ENCODE data around the gene CATSPERE.
"Not testable (repeated sequence)": the region's sequence is repeated elsewhere in the genome, so short reads cannot be mapped to it uniquely, and the experiment has no call there.

Gene CATSPERE

DNA sequence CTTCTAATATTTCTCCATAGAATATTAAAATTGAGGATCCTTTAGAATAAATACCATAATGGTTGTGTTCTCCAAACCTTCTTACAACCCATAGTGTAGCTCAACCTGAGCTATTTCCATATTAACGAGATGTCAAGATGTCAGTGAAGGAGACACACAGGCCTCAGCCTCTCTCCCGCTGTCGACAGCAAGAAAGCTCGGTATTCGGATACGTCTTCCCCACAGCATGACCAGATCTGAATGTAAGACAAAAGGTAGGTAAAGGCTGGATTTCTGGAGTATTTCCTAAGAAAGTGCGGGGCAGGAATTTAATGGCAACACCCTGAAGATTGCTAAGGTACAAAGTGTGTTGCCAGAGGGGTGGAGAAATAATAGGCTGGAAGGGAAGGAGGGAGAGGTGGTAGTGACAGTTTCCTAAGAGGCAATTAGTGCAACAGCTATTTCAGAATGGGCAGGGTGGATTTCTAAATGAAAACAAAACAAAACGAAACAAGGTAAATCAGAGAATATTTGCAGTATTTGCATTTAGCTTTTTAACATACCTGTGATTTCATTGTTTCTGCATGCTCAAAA lies 11.1 kb upstream of the CATSPERE start:
- no peak for DNase-seq

DNA sequence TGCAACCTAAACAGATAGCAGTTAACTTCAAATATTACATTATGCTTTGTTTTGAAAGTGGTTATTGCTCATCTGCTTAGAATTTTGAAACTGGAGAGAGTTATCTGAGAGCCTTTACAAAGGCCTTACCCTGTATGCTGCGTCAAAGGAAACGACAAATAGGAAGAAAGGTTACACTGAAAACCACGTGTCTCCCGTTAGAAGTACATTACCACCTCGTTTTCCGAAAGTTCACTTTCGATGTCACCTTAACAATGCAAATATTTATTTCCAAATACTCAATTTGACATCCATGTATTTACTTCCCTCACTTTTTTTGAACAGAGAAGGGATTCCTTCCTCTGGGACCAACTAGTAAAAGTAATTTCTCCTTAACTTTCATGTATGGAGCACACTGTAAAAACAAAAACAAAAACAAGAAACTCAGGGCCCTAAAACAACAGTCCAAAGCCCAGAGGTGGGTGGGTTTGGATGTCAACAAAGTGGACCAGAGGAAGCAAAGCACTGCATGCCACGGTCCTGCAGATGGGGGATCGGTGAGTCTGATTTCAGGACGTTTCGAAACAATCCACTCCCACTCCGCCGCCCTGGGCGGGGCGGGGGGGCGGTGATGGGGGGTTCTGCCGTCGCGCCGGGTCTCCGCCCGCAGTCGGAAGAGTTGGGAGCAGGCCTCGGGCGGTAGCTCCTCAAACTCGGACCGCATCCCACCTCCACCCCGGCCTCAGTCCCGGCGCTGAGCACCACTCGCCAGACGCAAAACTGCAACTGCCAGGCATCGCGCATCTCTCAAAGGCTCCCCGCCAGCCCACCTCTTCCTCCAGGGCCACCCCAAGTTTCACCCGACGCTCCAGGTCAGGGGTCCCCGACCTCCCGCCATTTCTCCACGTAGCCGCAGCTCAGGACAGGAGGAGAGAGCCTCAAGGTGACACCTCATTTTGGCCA lies 10.2 kb upstream of the CATSPERE start:
- peak; percentile 26 for DNase-seq

DNA sequence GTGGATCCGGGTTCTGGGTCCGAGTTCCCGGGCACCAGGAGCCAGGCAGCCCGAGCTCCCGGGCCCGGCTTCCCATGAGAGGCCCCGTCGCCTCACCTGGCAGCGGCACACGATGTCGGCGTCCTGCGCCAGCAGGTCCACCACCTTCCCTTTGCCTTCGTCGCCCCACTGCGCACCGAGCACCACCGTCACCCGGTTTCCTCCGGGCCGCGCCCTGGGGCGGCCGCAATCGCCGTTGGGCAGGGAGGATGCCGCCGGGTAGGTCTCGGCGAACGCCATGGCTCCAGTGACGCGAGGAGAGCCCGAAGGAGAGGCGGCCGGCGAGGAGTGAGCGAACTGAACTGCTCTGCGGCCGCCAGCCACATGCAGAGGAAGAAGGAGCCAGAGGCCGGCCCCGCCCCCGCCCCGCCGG lies 9.5 kb upstream of the CATSPERE start, which contains the start of gene ADSS2:
Gene ADSS2 (minus strand): TSS at position 371 of the 412 bp plus-strand sequence. CDS start 92 bp downstream, at position 279.
- no peak for DNase-seq

DNA sequence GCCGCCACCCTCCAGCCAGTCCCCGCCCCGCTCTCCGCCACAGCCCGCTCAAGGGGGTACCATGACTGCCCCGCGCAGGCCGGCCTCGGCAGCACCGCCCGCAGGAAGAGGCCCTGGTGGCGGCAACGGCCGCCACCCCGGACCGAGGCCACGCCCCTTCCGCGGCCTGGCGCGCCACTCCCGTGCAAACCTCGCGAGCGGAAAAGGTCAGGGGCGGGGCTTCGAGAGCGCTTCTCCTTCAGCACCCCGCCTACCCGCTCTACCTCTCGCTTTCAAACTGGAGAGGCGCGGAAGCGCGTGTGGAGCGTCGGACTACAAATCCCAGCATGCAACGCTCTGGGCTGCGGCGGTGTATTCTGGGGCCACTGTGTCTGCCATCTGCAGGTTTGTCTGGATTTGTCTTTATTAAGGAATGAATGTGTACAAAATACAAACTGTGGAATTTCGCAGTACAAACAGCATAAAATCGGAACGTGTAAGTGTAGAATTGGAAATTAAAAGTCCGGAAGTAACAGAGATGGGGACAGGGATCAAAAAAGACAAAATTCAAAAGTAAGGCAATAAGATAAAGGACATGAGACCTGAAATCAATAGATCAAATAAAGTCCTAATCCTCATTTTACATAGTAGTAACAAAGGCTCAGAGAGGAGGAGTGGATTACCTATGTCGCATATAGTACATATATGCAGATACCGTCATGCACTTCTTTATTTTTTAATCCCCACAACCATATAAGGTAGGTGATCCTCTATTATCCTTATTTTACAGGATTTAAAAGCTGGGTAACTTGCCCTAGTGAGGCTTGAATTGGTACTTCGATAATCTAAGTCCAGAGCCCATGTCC lies 8.9 kb upstream of the CATSPERE start:
- DNase-seq = peak; percentile 99

DNA sequence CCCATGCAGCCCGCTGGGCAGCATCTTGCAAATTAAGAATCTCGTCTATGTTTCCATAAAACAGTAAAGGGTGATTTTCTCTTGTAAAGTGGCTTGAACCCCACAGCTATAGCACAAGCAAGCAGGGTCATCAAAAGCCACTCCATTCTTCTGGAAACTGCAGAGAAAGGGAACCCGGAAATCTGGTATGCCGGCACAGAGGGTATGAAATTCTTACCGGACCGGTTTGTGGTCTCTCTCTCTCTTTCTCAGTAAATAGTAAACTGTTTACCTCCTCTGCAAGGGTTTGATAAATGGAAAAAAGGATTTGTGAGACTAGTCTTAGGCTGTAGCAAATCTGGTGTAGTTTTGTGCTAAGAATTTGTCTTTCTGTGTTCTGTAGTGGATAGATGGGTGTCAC lies 6.7 kb upstream of the CATSPERE start:
- no peak for DNase-seq

DNA sequence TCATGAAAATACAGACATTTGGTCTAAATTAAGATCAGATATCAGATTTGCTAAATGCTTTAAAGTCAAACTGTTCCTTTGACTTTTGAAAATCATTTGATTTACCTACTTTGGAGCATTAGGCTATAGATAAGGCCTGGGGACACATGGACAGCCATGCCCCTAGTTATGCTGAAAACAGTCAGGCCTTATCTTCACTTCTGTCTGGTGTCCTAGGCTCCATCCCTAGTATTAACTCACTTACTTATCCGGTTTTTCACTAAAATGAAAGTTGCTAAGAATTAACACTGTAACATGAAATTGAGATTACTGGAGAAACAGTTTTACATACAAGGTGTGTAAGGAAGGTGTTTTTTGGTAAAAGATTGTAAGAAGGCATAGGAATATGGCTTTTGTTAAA lies 4.5 kb upstream of the CATSPERE start:
- no peak for DNase-seq

DNA sequence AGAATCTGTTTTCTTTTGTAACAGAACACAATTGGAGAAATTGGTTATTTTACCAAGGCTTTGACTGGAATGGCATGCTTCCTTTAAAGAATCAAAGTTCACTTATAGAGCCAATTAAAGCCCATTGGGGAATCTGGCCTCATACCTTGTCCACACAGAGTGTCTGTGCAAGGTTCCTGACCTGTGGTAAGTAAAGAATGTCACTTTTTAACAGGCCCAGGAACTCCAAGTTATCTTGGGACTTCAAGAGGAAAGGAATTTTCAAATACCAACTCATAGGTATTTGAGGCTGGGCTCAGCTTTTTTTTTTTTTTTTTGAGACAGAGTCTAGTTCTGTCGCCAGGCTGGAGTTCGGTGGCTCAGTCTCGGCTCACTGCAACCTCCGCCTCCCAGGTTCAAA lies 2.3 kb upstream of the CATSPERE start:
- no peak for DNase-seq

DNA sequence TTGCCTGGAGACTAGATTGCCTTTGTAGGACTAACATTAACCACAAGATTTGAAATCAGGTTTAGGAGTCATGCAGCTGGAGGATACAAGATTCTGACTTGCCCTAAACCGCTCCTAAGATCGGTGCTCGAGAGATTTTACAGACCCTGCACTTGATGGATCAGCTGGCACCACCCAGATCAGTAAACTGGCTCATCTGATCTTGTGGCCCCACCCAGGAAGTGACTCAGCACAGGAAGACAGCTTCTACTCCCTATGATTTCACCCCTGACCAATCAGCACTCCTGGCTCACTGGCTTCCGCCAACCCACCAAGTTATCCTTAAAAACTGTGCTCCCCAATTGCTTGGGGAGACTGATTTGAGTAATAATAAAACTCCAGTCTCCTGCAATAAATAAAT lies 876 bp upstream of the CATSPERE start:
- DNase-seq = no peak

DNA sequence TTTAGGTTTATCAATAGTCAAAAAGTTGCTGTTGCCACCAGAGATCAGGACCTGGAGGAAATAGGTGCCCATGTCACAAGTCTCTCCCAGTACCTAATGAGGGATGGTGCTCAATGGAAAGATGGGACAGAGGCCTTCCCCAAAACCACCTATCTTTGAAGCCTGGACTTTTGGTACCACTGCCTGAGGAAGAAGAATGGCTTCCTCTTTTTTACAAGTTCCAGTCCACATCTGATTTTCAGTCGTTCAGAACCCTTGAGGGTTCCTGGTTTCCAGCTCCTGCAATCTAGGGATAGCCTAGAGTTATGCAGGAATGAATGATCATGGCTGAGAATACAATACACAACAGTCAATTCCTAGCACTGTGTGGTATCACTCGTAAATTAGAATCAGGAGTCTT lies 5.7 kb downstream of the CATSPERE start:
- DNase-seq = no peak

DNA sequence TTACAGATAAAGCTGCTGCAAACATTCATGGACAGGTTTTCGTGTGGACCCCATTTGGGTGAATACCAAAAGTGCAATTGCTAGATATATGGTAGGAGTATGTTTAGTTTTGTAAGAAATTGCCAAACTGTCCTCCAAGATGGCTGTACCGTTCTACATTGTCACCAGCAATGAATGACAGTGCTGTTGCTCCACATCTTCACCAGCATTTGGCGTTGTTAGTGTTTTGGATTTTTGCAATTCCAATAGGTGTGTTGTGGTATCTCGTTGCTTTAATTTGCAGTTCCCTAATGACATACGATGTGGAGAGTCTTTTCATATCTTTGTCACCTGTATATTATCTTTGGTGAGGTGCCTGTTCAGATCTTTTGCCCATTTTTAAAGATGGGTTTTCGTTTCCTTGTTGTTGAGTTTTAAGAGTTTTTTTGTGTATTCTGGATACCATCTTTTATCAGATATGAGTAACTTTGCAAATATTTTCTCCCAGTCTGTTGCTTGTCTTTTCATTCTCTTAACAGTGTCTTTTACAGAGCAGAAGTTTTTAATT lies 12.1 kb downstream of the CATSPERE start:
- DNase-seq = no peak

DNA sequence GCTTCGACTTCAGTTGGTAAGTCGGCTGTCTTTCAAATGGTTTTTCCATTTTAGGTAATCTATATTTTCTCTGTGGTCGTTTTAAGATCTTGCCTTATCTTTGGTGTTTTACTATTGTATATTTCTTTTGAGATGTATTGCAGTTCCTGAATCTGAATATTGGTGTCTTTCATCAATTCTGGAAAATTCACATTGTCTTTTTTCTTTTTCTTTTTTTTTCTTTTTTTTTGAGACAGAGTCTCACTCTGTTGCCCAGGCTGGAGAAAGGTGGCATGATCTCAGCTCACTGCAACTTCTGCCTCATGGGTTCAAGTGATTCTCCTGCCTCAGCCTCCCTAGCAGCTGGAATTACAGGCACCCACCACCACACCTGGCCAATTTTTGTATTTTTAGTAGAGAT lies 23.9 kb downstream of the CATSPERE start:
- not testable (repeated sequence) for DNase-seq

DNA sequence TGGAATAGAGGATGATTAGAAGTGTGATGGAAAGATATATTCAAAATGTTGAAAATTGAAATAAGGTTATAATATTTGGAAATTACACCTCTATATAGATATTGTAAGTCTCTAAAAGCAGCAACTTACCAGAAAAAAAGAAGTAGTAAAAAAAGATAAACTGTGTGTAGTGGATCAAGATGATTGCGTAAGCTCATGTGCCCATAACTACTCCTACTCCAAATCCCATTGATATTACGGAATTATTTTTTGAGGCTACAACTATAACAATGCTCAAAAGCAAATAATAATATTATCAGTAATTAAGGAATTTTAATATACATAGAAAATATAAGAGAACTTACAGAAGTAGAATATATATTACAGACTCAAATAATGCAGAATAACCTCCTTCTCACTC lies 33.6 kb downstream of the CATSPERE start:
- no peak for DNase-seq

DNA sequence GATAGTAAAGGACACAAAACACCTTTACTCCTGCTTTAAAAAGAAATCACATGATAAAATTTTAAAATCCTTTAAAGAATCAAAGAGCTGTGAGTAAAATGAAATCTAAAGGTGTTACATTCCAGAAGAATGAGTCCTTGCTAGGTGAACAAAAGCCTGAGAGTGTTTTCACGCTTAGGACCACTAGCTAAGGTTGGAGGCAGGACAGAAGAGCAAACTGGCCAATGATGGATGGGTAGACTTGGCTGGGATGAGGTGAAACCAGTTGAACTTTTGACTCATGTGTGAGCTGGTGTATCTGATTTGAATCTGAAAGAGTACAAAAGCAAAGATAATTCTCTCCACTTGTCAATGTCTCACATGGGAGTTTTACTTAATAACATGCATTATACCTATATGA lies 35.1 kb downstream of the CATSPERE start:
- no peak for DNase-seq

DNA sequence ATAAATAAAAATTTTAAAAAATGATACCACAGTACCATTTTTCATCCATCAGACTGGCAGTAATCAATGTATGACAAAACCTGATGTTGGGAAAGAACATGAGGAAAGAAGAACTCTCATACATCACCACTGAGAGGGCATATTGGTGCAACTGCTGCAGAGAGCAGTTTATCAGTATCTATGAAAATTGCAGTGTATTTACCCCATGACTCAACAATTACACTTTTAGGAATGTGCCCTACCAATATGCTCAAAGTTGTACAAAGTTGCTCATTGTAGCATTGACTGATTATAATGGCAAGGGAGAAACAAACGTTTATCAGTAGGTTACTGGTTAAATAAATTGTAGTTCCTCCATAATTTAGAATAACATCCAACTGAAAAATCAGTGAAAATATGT lies 36.7 kb downstream of the CATSPERE start:
- DNase-seq = no peak

DNA sequence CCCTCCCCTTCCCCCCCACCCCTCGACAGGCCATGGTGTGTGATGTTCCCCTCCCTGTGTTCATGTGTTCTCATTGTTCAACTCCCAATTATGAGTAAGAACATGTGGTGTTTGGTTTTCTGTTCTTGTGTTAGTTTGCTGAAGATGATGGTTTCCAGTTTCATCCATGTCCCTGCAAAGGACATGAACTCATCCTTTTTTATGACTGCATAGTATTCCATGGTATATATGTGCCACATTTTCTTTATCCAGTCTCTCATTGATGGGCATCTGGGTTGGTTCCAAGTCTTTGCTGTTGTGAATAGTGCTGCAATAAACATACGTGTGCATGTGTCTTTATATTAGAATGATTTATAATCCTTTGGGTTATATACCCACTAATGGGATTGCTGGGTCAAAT lies 38.4 kb downstream of the CATSPERE start:
- DNase-seq = not testable (repeated sequence)

DNA sequence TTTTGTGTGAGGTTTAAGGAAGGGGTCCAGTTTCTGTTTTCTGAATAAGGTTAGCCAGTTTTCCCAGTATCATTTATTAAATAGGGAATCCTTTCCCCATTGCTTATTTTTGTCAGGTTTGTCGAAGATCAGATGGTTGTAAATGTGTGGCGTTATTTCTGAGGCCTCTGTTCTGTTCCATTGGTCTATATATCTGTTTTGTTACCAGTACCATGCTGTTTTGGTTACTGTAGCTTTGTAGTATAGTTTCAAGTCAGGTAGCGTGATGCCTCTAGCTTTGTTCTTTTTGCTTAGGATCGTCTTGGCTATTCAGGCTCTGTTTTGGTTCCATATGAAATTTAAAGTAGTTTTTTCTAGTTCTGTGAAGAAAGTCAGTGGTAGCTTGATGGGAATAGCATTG lies 39.4 kb downstream of the CATSPERE start:
- not testable (repeated sequence) for DNase-seq

DNA sequence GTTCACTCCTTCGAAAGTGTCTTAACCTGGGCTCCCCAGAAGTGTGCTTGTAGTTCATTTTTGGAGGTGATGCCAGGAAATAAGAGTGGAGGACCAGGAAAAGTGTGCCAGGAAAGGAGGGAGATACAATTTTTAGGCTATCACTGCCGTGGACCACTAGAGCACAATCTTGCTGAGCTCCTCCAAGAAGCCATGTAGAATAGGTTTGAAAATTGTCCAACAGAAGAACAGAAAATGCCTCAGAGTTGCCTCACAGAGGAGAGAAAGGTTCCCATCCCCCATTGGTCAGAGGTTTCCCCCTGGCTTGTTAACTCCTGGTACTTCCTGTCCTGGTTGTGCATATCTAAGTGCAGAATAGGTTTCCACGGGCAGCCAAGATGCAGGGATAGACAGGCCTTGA lies 41.6 kb downstream of the CATSPERE start:
- DNase-seq = no peak

DNA sequence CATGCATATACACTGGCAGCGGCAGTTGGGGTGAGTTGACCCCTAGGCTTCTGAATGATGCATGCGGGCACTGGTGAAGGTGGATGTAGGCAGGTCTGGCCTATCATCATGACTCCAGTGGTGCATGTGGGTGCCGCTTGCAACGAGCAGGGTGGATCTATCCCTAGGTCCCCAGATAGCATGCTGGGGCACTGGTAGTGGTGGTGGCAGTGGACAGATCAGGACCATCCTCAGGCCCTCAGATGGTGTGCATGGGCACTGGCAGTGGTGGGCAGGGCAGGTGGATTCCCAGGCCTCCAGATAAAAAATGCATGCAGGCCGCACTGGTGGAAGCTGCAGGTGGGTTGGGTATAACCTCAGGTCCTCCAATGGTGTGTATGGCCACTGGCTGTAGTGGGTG lies 52.4 kb downstream of the CATSPERE start:
- no peak for DNase-seq

DNA sequence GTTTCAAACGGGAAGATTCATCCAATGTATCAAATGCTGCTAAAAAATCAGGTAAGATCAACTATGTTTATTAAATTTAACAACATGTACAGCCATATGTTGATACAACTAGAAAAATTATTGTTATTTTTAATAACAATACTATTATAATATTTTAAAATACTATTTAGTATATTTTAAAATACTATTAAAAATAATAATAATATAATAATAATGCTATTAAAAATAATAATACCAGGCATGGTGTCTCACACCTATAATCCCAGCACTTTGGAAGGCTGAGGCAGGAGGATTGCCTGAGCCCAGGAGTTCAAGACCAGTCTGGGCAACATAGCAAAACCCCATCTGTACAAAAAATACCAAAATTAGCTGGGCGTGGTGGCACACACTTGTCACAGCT lies 54.6 kb downstream of the CATSPERE start:
- no peak for DNase-seq

DNA sequence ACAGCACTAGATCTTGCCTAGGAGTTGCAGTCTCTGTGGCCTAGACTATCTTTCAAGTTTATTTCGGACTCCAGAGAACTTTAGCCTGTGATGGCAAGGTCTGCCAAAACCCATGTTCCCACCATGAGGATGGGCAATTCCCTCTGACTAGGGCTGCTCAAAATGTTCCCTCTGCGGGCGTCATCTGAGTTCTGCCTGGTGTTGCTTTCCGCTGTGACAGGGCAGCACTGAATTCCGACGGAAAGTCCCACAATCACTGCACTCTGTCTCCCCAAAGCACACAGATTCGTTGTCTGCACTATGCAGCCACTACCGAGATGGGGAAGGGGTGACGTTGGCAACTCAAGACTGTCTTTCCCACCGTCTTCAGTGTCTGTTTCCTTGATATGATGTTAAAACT lies 75.2 kb downstream of the CATSPERE start:
- no peak for DNase-seq

DNA sequence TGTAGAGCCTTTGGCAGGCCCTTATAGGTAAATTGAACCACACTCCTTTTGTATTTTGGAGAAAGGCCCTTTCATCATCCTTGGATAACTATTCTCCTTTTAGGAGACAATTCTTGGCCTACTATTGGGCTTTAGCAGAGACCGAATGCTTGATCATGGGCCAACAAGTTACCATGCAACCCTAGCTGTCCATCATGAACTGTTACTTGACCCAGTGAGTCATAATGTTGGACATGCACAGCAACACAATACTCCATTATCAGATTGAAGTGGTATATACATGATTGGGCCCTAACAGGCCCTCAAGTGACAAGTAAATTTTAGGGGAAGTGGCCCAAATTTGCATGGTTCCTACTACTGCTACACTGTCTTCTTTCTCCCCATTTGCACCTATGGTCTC lies 84.4 kb downstream of the CATSPERE start:
- no peak for DNase-seq

DNA sequence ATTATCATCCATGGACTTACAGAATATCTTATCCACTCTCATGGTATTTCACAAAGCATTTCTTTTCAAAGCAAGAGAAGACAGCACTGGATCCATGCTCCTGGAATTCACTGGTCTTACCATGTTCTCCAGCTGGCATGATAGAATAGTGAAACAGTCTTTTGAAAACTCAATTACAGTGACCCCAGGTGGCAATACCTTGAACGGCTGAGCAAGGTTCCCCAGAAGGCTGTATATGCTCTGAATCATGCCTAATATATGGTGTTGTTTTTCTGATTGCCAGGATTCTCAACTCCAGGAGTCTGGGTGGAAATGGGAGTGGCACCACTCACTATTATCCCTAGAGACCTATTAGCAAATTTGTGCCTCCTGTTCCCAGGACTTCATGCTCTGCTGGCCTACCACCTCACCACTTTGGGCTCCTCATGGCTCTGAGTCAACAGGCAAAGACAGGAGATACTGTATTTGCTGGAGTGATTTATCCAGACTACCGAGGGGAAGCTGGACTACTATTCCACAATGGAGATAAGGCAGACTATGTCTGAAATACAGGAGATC lies 87.6 kb downstream of the CATSPERE start:
- no peak for DNase-seq

DNA sequence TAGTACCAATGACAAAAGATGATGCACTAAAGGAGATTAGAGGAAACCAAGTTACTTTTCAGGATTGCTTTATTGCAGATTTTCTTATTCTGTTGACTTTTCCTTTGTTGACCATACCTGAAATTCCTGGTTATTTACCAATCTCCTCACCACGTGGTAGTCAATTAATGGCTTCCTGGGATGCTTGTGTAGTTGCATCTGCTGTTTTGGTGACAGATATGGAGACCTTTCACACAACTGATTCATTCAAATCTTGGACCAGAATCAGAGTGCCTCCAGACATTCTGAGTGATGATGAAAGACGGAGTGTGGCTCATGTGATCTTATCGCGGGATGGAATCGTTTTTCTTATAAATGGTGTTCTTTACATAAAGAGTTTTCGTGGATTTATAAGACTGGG lies 91.3 kb downstream of the CATSPERE start:
- no peak for DNase-seq

All from NCI-H1694 (cell line).